SK-N-SH (cell line): ENCODE data around the gene KIAA0232. TPM values are rescaled to one million over a fixed set of nuclear protein-coding genes. Genes with fewer than 3 reads are reported as not detected.

Experiments used
- CTCF ChIA-PET: fragments of 300-600, 350-600 bp; formaldehyde crosslinking; extraction: SDS; loops from one replicate; lab custom pipeline; 2021; lab: Yijun Ruan, JAX
- POLR2A ChIA-PET: fragments of 350-600 bp; sonication (Branson Sonifier 250); formaldehyde crosslinking; extraction: SDS; loops from one replicate; lab custom pipeline; 2020; ENCODE audit warnings: antibody characterized with exemption, inconsistent platforms; lab: Yijun Ruan, JAX
- DNase-seq: peaks from one replicate; pipeline ENCODE4 v3.0.0; 2012
- H2AFZ ChIP-seq: fragments of 200-600 bp; sonication (generic); 2 replicates; pipeline ENCODE4 v1.8.1; 2016; ENCODE audit warnings: antibody characterized with exemption, mild to moderate bottlenecking, low read depth
- H3F3A ChIP-seq: fragments of 200-600 bp; sonication (generic); replicated peaks from 2 replicates; pipeline ENCODE3; 2016; ENCODE audit warnings: antibody characterized with exemption, mild to moderate bottlenecking; ENCODE audit not compliant: insufficient read depth
- H3K27ac ChIP-seq, 2 experiments: fragments of 200-500 bp in 1 of 2; fragments of 200-600 bp in 1 of 2; sonication (Bioruptor generic) in 1 of 2; sonication (generic), shearing (Covaris generic) in 1 of 2; 2 replicates each; pipeline versions ENCODE4 v1.5.1 to v1.6.1; 2014 to 2016; ENCODE audit warnings: low read depth in 2 of 2, inconsistent platforms in 1 of 2, low read length in 1 of 2, mild to moderate bottlenecking in 1 of 2, mixed read lengths in 1 of 2
- H3K27me3 ChIP-seq: fragments of 200-600 bp; sonication (generic), shearing (Covaris generic); 2 replicates; pipeline ENCODE4 v1.6.1; 2016; ENCODE audit warnings: mixed run types; ENCODE audit not compliant: insufficient read depth
- H3K36me3 ChIP-seq, 2 experiments: fragments of 200-500 bp in 1 of 2; fragments of 200-600 bp in 1 of 2; sonication (Bioruptor generic) in 1 of 2; sonication (generic) in 1 of 2; replicated peaks in 1 of 2; 2 replicates each; pipeline versions ENCODE3 to v1.5.1; 2014 to 2016; ENCODE audit warnings: low read length in 1 of 2, mild to moderate bottlenecking in 1 of 2; ENCODE audit not compliant: insufficient read depth in 2 of 2, control insufficient read depth in 1 of 2
- H3K4me1 ChIP-seq, 2 experiments: fragments of 200-500 bp in 1 of 2; fragments of 200-600 bp in 1 of 2; sonication (Bioruptor generic) in 1 of 2; sonication (generic), shearing (Covaris generic) in 1 of 2; 2 replicates each; pipeline versions ENCODE4 v1.5.1 to v1.6.1; 2014 to 2016; ENCODE audit warnings: low read depth in 1 of 2, low read length in 1 of 2, mixed run types in 1 of 2; ENCODE audit not compliant: insufficient read depth in 2 of 2, control insufficient read depth in 1 of 2
- H3K4me2 ChIP-seq: fragments of 200-600 bp; sonication (generic), shearing (Covaris generic); 2 replicates; pipeline ENCODE4 v1.6.1; 2017; ENCODE audit warnings: mixed run types
- H3K4me3 ChIP-seq, 2 experiments: fragments of 200-500 bp in 1 of 2; fragments of 200-600 bp in 1 of 2; sonication (Bioruptor generic) in 1 of 2; sonication (generic), shearing (Covaris generic) in 1 of 2; 2 replicates each; pipeline versions ENCODE4 v1.5.1 to v1.8.1; 2014 to 2016; ENCODE audit warnings: low read depth in 2 of 2, inconsistent platforms in 1 of 2, low read length in 1 of 2, mild to moderate bottlenecking in 1 of 2, mixed read lengths in 1 of 2, moderate library complexity in 1 of 2
- H3K79me2 ChIP-seq: fragments of 200-600 bp; sonication (generic); 2 replicates; pipeline ENCODE4 v1.8.1; 2017; ENCODE audit warnings: mild to moderate bottlenecking; ENCODE audit not compliant: insufficient read depth
- H3K9ac ChIP-seq: fragments of 200-600 bp; sonication (generic); 2 replicates; pipeline ENCODE4 v1.6.1; 2017; ENCODE audit warnings: mixed run types
- H3K9me2 ChIP-seq: fragments of 200-600 bp; sonication (generic); 2 replicates; pipeline ENCODE4 v1.6.1; 2017; ENCODE audit warnings: mixed run types
- H3K9me3 ChIP-seq: fragments of 200-600 bp; sonication (generic); 2 replicates; pipeline ENCODE4 v1.6.1; 2017; ENCODE audit warnings: mixed run types, mild to moderate bottlenecking, moderate library complexity
- H4K20me1 ChIP-seq: fragments of 200-600 bp; sonication (generic); 2 replicates; pipeline ENCODE4 v1.6.1; 2017; ENCODE audit warnings: mild to moderate bottlenecking, mixed run types; ENCODE audit not compliant: insufficient read depth
- ELF1 ChIP-seq: IDR thresholded peaks from 2 replicates; pipeline ENCODE4 v1.4.0; 2012
- FOSL2 ChIP-seq: IDR thresholded peaks from 2 replicates; pipeline ENCODE4 v1.4.0; 2012; ENCODE audit warnings: low read depth, mild to moderate bottlenecking, moderate library complexity, borderline replicate concordance
- FOXJ3 ChIP-seq: sonication (generic); formaldehyde crosslinking; IDR thresholded peaks from 2 replicates; pipeline ENCODE4 v1.5.1; 2020; ENCODE audit warnings: mild to moderate bottlenecking, missing genetic modification reagents
- GABPA ChIP-seq: IDR thresholded peaks from 2 replicates; pipeline ENCODE4 v1.4.0; 2012; ENCODE audit warnings: low read depth, mild to moderate bottlenecking
- IRF3 ChIP-seq: fragments of 150-350 bp; IDR thresholded peaks from 2 replicates; pipeline ENCODE4 v1.6.1; 2016; ENCODE audit warnings: mild to moderate bottlenecking, low read depth, low read length
- MAX ChIP-seq: IDR thresholded peaks from 2 replicates; pipeline ENCODE4 v1.4.0; 2012; ENCODE audit warnings: low read depth
- MXI1 ChIP-seq: IDR thresholded peaks from 2 replicates; pipeline ENCODE4 v1.6.1; 2012; ENCODE audit warnings: mild to moderate bottlenecking, low read depth, low read length, improper control_type of control experiment
- NRF1 ChIP-seq: IDR thresholded peaks from 2 replicates; pipeline ENCODE4 v1.6.1; 2012; ENCODE audit warnings: low read depth, mild to moderate bottlenecking, low read length
- POLR2AphosphoS5 ChIP-seq: IDR thresholded peaks from 2 replicates; pipeline ENCODE4 v1.6.1; 2012; ENCODE audit warnings: low read depth, low read length
- RAD21 ChIP-seq: IDR thresholded peaks from 2 replicates; pipeline ENCODE4 v1.6.1; 2012; ENCODE audit warnings: mild to moderate bottlenecking, low read length
- REST ChIP-seq: IDR thresholded peaks from 2 replicates; pipeline ENCODE4 v1.6.1; 2012; ENCODE audit warnings: mild to moderate bottlenecking, low read depth, low read length, moderate library complexity
- RFX5 ChIP-seq: IDR thresholded peaks from 2 replicates; pipeline ENCODE4 v1.6.1; 2012; ENCODE audit warnings: mild to moderate bottlenecking, improper control_type of control experiment, low read length
- RXRA ChIP-seq: IDR thresholded peaks from 2 replicates; pipeline ENCODE4 v1.4.0; 2012; ENCODE audit warnings: low read depth, mild to moderate bottlenecking, borderline replicate concordance
- SMC3 ChIP-seq: IDR thresholded peaks from 2 replicates; pipeline ENCODE4 v1.6.1; 2012; ENCODE audit warnings: low read depth, low read length, improper control_type of control experiment
- TAF1 ChIP-seq: IDR thresholded peaks from 2 replicates; pipeline ENCODE4 v1.6.1; 2012; ENCODE audit warnings: low read depth, mild to moderate bottlenecking, low read length, moderate library complexity, borderline replicate concordance
- USF2 ChIP-seq: fragments of 150-350 bp; IDR thresholded peaks from 2 replicates; pipeline ENCODE4 v1.6.1; 2017; ENCODE audit warnings: antibody characterized with exemption, low read length, low read depth, borderline replicate concordance
- YY1 ChIP-seq: IDR thresholded peaks from 2 replicates; pipeline ENCODE4 v1.4.0; 2012; ENCODE audit warnings: low read depth, mild to moderate bottlenecking
- ZBTB33 ChIP-seq: IDR thresholded peaks from 2 replicates; pipeline ENCODE4 v1.4.0; 2012; ENCODE audit warnings: low read depth, borderline replicate concordance
- WGBS: methylation state at CpG from one replicate; pipeline ENCODE4 v1.1.6; 2017; ENCODE audit warnings: low lambda C conversion rate; 5-methylcytosine and 5-hydroxymethylcytosine counted together
- polyA plus RNA-seq, 3 experiments: library from polyadenylated mRNA; depleted of rRNA; stranded (reverse); fragments of >200 nt; gene quantifications; 2 replicates each; pipeline ENCODE4 v1.2.3, GENCODE V29; 2012

KIAA0232 gene
- polyA plus RNA-seq, 1 of the 3 experiments (the other 2 are of a cell fraction): 5.7 TPM

DNA sequence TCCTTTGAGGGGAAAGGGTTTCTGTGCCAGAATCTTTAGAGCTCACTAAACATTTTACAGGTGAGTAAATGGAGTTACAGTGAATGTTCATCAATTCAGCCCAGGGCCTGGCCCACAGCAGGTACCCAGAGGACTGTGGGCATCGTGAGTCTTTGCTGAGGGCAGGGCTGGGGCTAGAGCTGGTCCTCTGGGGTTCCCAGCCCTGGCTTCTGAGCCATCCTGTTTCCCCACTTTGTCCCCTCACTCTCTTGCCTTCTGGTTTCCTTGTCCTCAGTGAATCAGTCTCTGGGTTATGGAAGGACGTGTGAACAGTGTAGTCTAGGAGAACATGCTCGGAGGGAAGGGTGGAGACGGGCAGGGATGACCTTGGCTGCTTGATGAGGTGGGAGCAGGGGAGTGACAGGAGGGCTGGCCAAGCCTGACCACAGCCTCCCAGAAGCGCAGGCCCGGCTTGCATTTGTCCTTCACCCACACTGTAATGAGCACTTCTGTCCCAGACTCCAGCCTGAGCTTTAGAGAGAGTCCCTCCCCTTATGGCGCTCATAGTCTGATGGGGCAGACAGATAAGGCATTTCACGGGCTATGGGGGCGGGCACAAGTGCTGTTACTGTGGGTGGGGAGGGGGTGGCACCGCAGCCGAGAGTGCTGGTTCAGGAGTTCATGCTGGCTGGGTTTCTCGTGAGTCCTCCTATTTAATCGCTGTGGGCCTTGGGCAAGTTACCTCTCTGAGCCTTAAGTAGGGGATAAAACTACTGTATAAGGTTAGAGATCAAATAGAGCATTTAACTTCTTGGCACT, 144.4 kb downstream of the KIAA0232 start:
- POLR2A ChIA-PET: no interaction called here
- no peak overlapping the region for H2AFZ ChIP-seq
- peaks cover 0 to 10% of the 10 kb centered on the region in 2 experiments for H3K36me3 ChIP-seq
- H3K27me3 ChIP-seq: no peaks in the 10 kb centered on the region
- CTCF ChIA-PET: interaction anchor here (0.8 to 2.6 kb wide), 4 partner anchors 10 to 144 kb away, joined by 3 to 10 read pairs (median 4); no protein-coding TSS in a partner anchor
- no peaks in the 10 kb centered on the region for H3K9me2 ChIP-seq
- H3K4me2 ChIP-seq: peak overlapping the region; percentile 30; the same call in 1 of the 2 replicates
- no peaks in the 10 kb centered on the region for H4K20me1 ChIP-seq
- TF ChIP-seq POLR2AphosphoS5: no peak
- TF ChIP-seq RXRA: no peak
- TF ChIP-seq FOXJ3: no peak
- TF ChIP-seq SMC3: no peak
- no peak for TF ChIP-seq GABPA
- no peak for TF ChIP-seq YY1
- TF ChIP-seq TAF1: no peak
- no peak for TF ChIP-seq REST
- no peak for TF ChIP-seq NRF1
- no peak for TF ChIP-seq RFX5
- no peak for TF ChIP-seq MAX
- no peak for TF ChIP-seq ELF1
- no peak for TF ChIP-seq MXI1
- TF ChIP-seq USF2: no peak
- no peak for TF ChIP-seq RAD21
- TF ChIP-seq FOSL2: no peak
- no peak for TF ChIP-seq IRF3
- no peak for TF ChIP-seq ZBTB33
- H3K79me2 ChIP-seq: peaks cover 7% of the 10 kb centered on the region; the same call in 1 of the 2 replicates
- DNase-seq: no peak
- peaks cover 0 to 4% of the 10 kb centered on the region in 2 experiments; a peak in 2 of 4 replicates for H3K4me1 ChIP-seq
- H3K9ac ChIP-seq: no peak overlapping the region
- no peaks in the 10 kb centered on the region for H3K9me3 ChIP-seq
- 79% methylated on average over 7 of the region's 13 CpGs for WGBS
- no peaks in the 10 kb centered on the region for H3F3A ChIP-seq
- H3K27ac ChIP-seq: no peak overlapping the region
- H3K4me3 ChIP-seq: no peak overlapping the region
